NT2/D1 (cell line): ENCODE data around the gene PDLIM5.
"Not testable (repeated sequence)": the region's sequence is repeated elsewhere in the genome, so short reads cannot be mapped to it uniquely, and the experiment has no call there.

Experiments
- SUZ12 ChIP-seq: IDR thresholded peaks from 2 replicates; pipeline ENCODE4 v1.6.1; 2011; ENCODE audit not compliant: insufficient read length, insufficient read depth; ENCODE audit errors: extremely low read depth
- YY1 ChIP-seq: IDR thresholded peaks from 2 replicates; pipeline ENCODE4 v1.6.1; 2011; ENCODE audit not compliant: insufficient read length, insufficient read depth
- ZNF274 ChIP-seq: IDR thresholded peaks from 2 replicates; pipeline ENCODE4 v1.6.1; 2011; ENCODE audit warnings: mild to moderate bottlenecking, low read depth, low read length

DNA sequence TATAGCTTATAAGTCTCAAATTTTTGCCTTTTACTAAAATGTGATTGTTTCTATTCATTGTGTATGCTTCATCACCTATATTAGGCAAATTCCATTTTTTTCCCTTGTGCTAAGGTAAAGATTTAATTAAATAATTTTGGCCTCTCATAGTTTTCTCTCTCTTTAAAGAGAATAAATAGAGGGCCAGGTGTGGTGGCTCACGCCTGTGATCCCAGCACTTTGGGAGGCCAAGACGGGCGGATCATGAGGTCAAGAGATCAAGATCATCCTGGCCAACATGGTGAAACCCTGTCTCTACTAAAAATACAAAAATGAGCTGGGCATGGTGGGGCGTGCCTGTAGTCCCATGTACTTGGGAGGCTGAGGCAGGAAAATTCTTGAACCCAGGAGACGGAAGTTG is 213.3 kb downstream of the PDLIM5 start:
- not testable (repeated sequence) for TF ChIP-seq ZNF274, SUZ12, YY1
